Spleen (tissue), 7 donors: ENCODE data around the gene AFAP1.

Experiments
- CTCF ChIP-seq, 11 experiments: fragments of 200-600 bp in 7 of 11; fragments of 450-650 bp in 4 of 11; sonication (generic) in 4 of 11; IDR thresholded peaks in 8 of 11; conservative IDR thresholded peaks in 3 of 11; 1 replicate in 7 of 11; 2 replicates in 4 of 11; pipeline versions ENCODE4 v1.4.0 to v1.8.0; 2016 to 2021; ENCODE audit warnings: antibody characterized with exemption in 11 of 11, inconsistent platforms in 4 of 11, mild to moderate bottlenecking in 1 of 11
- POLR2A ChIP-seq, 3 donors: fragments of 450-650 bp; IDR thresholded peaks; one replicate each; pipeline ENCODE4 v1.5.1; 2017; ENCODE audit warnings: antibody characterized with exemption in 3 of 3, mild to moderate bottlenecking in 1 of 3
- POLR2AphosphoS5 ChIP-seq, 3 donors: sonication (generic); formaldehyde crosslinking; IDR thresholded peaks; one replicate each; pipeline ENCODE4 v1.5.1; 2017; ENCODE audit warnings: antibody characterized with exemption in 3 of 3
- donor health status: DM: no; HTN: no; CAD: no; lungs with moderate emphysema.
- donor health status: DM: no; HTN: no; CAD: no.
- donor health status: DM: no; HTN: no; CAD: no.

GRCh38 chr4:7878323-7878722, 61.3 kb downstream of the AFAP1 start:
- no peak for TF ChIP-seq CTCF (IDR thresholded peaks at IDR 0.05 in 8 of 11, conservative IDR thresholded peaks at IDR 0.05 in 3 of 11)
- no peak for TF ChIP-seq POLR2A (IDR thresholded peaks at IDR 0.05)
- no peak for TF ChIP-seq POLR2AphosphoS5 (IDR thresholded peaks at IDR 0.05)
